GM12878 (cell line): ENCODE data around the gene SEPTIN5. TPM values are rescaled to one million over a fixed set of nuclear protein-coding genes. Genes with fewer than 3 reads are reported as not detected.
A peak's percentile ranks its signal among the peaks of the same experiment; 100 is the strongest.

Experiments used
- ATAC-seq: fragments of 200-7000 bp; cut with Tn5 transposase; 3 replicates; pipeline ENCODE4 v1.9.1; 2020; ENCODE audit warnings: mild to moderate bottlenecking, moderate library complexity
- BruUV-seq: library from RNA; stranded (reverse); fragments of 400-500 nt; replicated peaks from 2 replicates; lab custom pipeline; 2021; lab: Mats Ljungman, UMichigan
- CTCF ChIA-PET: fragments of 300-600 bp; sonication (Branson Sonifier 250); formaldehyde crosslinking; extraction: SDS; loops from one replicate; lab custom pipeline; 2021; ENCODE audit warnings: inconsistent platforms; lab: Yijun Ruan, JAX
- POLR2A ChIA-PET: fragments of 350-600 bp; formaldehyde crosslinking; extraction: SDS; loops from one replicate; lab custom pipeline; 2021; ENCODE audit warnings: inconsistent platforms; lab: Charles Lee
- RAD21 ChIA-PET: fragments of 300-600 bp; sonication (Branson Sonifier 250); formaldehyde crosslinking; loops from one replicate; lab custom pipeline; 2023; ENCODE audit warnings: antibody characterized with exemption; ENCODE audit not compliant: unreplicated experiment; lab: Charles Lee
- SMC1A ChIA-PET: fragments of 300-600 bp; sonication (Branson Sonifier 250); formaldehyde crosslinking; loops from one replicate; lab custom pipeline; 2023; ENCODE audit not compliant: unreplicated experiment, uncharacterized antibody; lab: Charles Lee
- DNase-seq: peaks from one replicate; pipeline ENCODE4 v3.0.0-alpha.2; 2011; ENCODE audit warnings: low read depth, low spot score
- FAIRE-seq: peaks from 3 replicates; lab custom pipeline; 2011; peaks lifted over from hg19 to GRCh38; lab: Jason Lieb, UNC
- H2AFZ ChIP-seq: 2 replicates; pipeline ENCODE4 v1.6.0; 2011; ENCODE audit warnings: low read depth, low read length, control low read depth; ENCODE audit not compliant: control insufficient read depth
- H3K27ac ChIP-seq: 2 replicates; pipeline ENCODE4 v1.5.1; 2011; ENCODE audit warnings: control low read depth; ENCODE audit not compliant: control insufficient read depth, insufficient read depth
- H3K27me3 ChIP-seq, 2 experiments: replicated peaks in 1 of 2; 2 replicates each; pipeline versions ENCODE4 v1.6.0 to v1.6.1; 2011; ENCODE audit warnings: low read length in 1 of 2; ENCODE audit not compliant: control insufficient read depth in 2 of 2, insufficient read depth in 2 of 2
- H3K36me3 ChIP-seq, 2 experiments: 2 replicates each; pipeline ENCODE4 v1.5.1; 2011; ENCODE audit warnings: low read length in 1 of 2; ENCODE audit not compliant: control insufficient read depth in 2 of 2, insufficient read depth in 2 of 2
- H3K4me1 ChIP-seq: 2 replicates; pipeline ENCODE4 v1.6.1; 2011; ENCODE audit warnings: mild to moderate bottlenecking, low read length, moderate library complexity, mixed read lengths; ENCODE audit not compliant: control insufficient read depth, insufficient read depth
- H3K4me2 ChIP-seq: 2 replicates; pipeline ENCODE4 v1.6.0; 2011; ENCODE audit warnings: control low read depth; ENCODE audit not compliant: control insufficient read depth, insufficient read depth
- H3K4me3 ChIP-seq: fragments of 200-600 bp; sonication (generic); 2 replicates; pipeline ENCODE4 v1.5.1; 2016
- H3K79me2 ChIP-seq: 2 replicates; pipeline ENCODE4 v1.6.0; 2011; ENCODE audit warnings: low read length; ENCODE audit not compliant: control insufficient read depth, insufficient read depth
- H3K9ac ChIP-seq: 2 replicates; pipeline ENCODE4 v1.8.0; 2011; ENCODE audit warnings: low read length, control low read depth, mixed read lengths; ENCODE audit not compliant: control insufficient read depth, insufficient read depth
- H3K9me3 ChIP-seq: replicated peaks from 3 replicates; pipeline ENCODE4 v1.5.1; 2011; ENCODE audit warnings: mild to moderate bottlenecking, low read length; ENCODE audit not compliant: control insufficient read depth, insufficient read depth
- H4K20me1 ChIP-seq: 2 replicates; pipeline ENCODE4 v1.6.0; 2011; ENCODE audit not compliant: control insufficient read depth, insufficient read depth
- BHLHE40 ChIP-seq, 2 experiments: fragments of 450-650 bp in 1 of 2; IDR thresholded peaks; 2 replicates each; pipeline ENCODE4 v1.6.1; 2011 to 2017; ENCODE audit warnings: low read depth in 2 of 2, borderline replicate concordance in 1 of 2, improper control_type of control experiment in 1 of 2, low read length in 1 of 2, mild to moderate bottlenecking in 1 of 2
- CHD4 ChIP-seq: fragments of 200-600 bp; sonication (generic); IDR thresholded peaks from 2 replicates; pipeline ENCODE4 v1.6.1; 2016; ENCODE audit warnings: mild to moderate bottlenecking
- CTCF ChIP-seq, 3 experiments: IDR thresholded peaks in 2 of 3; conservative IDR thresholded peaks in 1 of 3; 2 replicates each; pipeline ENCODE4 v1.5.1; 2011; ENCODE audit warnings: low read depth in 3 of 3, low read length in 3 of 3, mild to moderate bottlenecking in 3 of 3, control low read depth in 2 of 3, moderate library complexity in 2 of 3, inconsistent platforms in 1 of 3, mixed read lengths in 1 of 3; ENCODE audit not compliant: control insufficient read depth in 2 of 3, insufficient read depth in 1 of 3; ENCODE audit errors: extremely low read depth in 1 of 3
- E2F8 ChIP-seq: fragments of 450-650 bp; IDR thresholded peaks from 2 replicates; pipeline ENCODE4 v1.6.1; 2018; ENCODE audit warnings: mild to moderate bottlenecking, low read depth, moderate library complexity; ENCODE audit not compliant: partially characterized antibody
- IKZF1 ChIP-seq: fragments of 450-650 bp; conservative IDR thresholded peaks from 2 replicates; pipeline ENCODE4 v1.6.1; 2017; ENCODE audit warnings: antibody characterized with exemption, mild to moderate bottlenecking
- RAD21 ChIP-seq: IDR thresholded peaks from 2 replicates; pipeline ENCODE4 v1.6.1; 2011; ENCODE audit warnings: mild to moderate bottlenecking, low read depth, low read length, moderate library complexity; ENCODE audit not compliant: insufficient read depth
- SMC3 ChIP-seq: IDR thresholded peaks from 2 replicates; pipeline ENCODE4 v1.6.1; 2011; ENCODE audit warnings: low read length, improper control_type of control experiment, borderline replicate concordance
- WGBS: methylation state at CpG from one replicate; pipeline ENCODE4 v1.1.6; 2016; ENCODE audit warnings: low lambda C conversion rate; ENCODE audit not compliant: insufficient replicate concordance, insufficient coverage; ENCODE audit errors: missing lambda C conversion rate; 5-methylcytosine and 5-hydroxymethylcytosine counted together
- in situ Hi-C: fragments of 300-500 bp; cut with MboI; formaldehyde crosslinking; loops from 9 replicates; pipeline ENCODE4 v1.14.3; 2018; ENCODE audit warnings: mixed read lengths
- intact Hi-C: fragments of 100-400 bp; cut with micrococcal nuclease; formaldehyde crosslinking; loops from one replicate; pipeline ENCODE4 v1.14.2; 2022; ENCODE audit not compliant: unreplicated experiment
- polyA plus RNA-seq, 11 experiments: library from polyadenylated mRNA; depleted of rRNA in 4 of 11; unstranded in 6 of 11; stranded (reverse) in 5 of 11; fragments of >200 nt; fragmentation: Nextera tagmentation in 4 of 11; fragmentation: Illumina TruSeq in 1 of 11; extraction: Ambion mirVana in 4 of 11; extraction: Trizol in 1 of 11; gene quantifications; 1 replicate in 1 of 11; 2 replicates in 10 of 11; pipeline versions ENCODE4 v1.2.1 to v1.2.3, GENCODE V29; 2011 to 2016; ENCODE audit warnings: inconsistent platforms in 2 of 11, missing spikeins in 2 of 11, low read depth in 1 of 11
- total RNA-seq, 4 experiments: library from RNA; depleted of rRNA in 3 of 4; stranded (reverse); fragments of >200 nt in 3 of 4; fragmentation: Illumina TruSeq in 1 of 4; extraction: Trizol in 1 of 4; gene quantifications; 2 replicates each; pipeline versions ENCODE4 v1.2.1 to v1.2.3, GENCODE V29; 2013 to 2021

The SEPTIN5 gene
- total and polyA plus RNA-seq, 10 of the 15 experiments (the other 5 are each of a cell fraction or from before 2014, with no cell fraction given) = 0.13 to 1.1 (median 0.34) TPM; not detected in 5

DNA sequence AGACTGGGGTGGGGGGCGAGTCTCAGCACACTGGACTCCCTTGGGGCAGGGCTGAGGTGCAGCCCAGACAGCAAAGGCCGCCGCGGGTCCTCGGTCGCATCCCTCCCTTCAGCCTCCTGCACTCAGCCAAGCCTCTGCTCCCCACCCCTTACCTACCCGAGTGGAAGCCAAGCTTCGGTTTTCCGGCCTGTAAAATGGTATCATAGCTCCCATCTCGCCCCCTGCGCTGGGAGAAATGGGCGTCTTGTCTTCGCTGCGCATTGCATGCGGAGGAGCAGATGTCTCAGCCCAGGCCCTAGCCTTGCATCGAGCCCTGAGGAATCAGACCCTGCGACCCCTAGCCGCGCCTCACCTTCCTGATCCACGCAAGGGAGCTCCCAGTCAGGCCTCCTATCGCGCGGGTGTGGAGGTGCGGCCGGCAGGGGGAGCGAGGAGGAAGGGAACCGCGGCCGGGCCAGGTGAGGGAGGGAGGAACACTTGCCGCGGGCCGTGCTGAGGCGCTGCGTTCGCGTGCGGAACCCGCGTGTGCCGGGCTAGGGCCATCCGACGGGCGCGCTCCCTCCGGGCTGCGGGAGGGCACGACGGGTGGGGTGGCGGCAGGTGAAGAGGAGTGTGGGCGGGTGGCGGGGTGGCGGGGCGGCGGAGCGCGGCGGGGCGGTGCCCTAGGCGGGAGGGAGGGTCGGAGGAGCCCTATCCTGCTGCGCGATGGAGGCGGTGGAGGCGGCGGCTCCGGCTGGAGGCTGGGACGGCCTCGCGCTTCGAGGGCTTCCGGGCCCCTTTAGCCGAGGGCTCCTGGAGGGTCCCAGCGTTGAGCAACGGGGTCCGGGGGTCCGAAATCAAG, 42.2 kb downstream of the SEPTIN5 start:
- Histone ChIP-seq H3K36me3 (no peaks in the 10 kb centered on the region), H3K4me2 (peak overlapping the region; percentile 74), H3K4me3 (no peak overlapping the region; the same call in 1 of the 2 replicates), H3K9ac (no peak overlapping the region), H3K79me2 (no peaks in the 10 kb centered on the region), H3K27ac (no peak overlapping the region), H4K20me1 (peaks cover 4% of the 10 kb centered on the region), H3K9me3 (no peaks in the 10 kb centered on the region), H2AFZ (no peak overlapping the region), H3K27me3 (peaks cover 25 to 26% of the 10 kb centered on the region in 2 experiments), H3K4me1 (peaks cover 6% of the 10 kb centered on the region)
- WGBS = 6% methylated on average over 48 of the region's 76 CpGs
- ChIA-PET RAD21 (interaction anchor here (1.0 to 1.2 kb wide), 3 partner anchors 16 to 154 kb away, joined by 6 to 12 read pairs (median 7); no protein-coding TSS in a partner anchor), SMC1A (no interaction called here), CTCF (interaction anchor here (0.9 to 1.2 kb wide), 4 partner anchors 9 to 154 kb away, joined by 4 to 7 read pairs (median 6); no protein-coding TSS in a partner anchor), POLR2A (no interaction called here)
- intact Hi-C loops (no loop called here), in situ Hi-C loops (no loop called here)
- DNase-seq (no peak), FAIRE-seq (no peak), ATAC-seq (peak; percentile 87)
- TF ChIP-seq E2F8 = no peak
- TF ChIP-seq CTCF (IDR thresholded peaks at IDR 0.05 in 2 of 3, conservative IDR thresholded peaks at IDR 0.05 in 1 of 3; ENCODE audit: control insufficient read depth in 2 of 3, extremely low read depth in 1 of 3, insufficient read depth in 1 of 3, low read depth in 3 of 3, low read length in 3 of 3) = peak; percentile 40 to 66 (median 62)
- peak; percentile 45; the same call in 1 of the 2 replicates for TF ChIP-seq RAD21
- TF ChIP-seq SMC3 = peak; percentile 51; the same call in 1 of the 2 replicates
- TF ChIP-seq BHLHE40 (IDR thresholded peaks at IDR 0.05; ENCODE audit: borderline replicate concordance in 1 of 2, low read depth in 2 of 2, low read length in 1 of 2) = peak; percentile 10 to 29; a peak in 1 of 4 replicates
- no peak for TF ChIP-seq CHD4
- TF ChIP-seq IKZF1 = 0 out of 2 replicates have a peak, but pooled peaks have one; percentile 7
- BruUV-seq = no TSS peak
